C4-2B (cell line): ENCODE results near the gene SLIT3.

Experiments
- H3K27ac ChIP-seq: fragments of 450-650 bp; 2 replicates; pipeline ENCODE4 v1.5.1; 2017
- CTCF ChIP-seq: fragments of 450-650 bp; conservative IDR thresholded peaks from 2 replicates; pipeline ENCODE4 v1.5.1; 2017; ENCODE audit warnings: mild to moderate bottlenecking
- ZFX ChIP-seq: fragments of 450-650 bp; IDR thresholded peaks from 2 replicates; pipeline ENCODE4 v1.6.1; 2017

Gene SLIT3

GRCh38 chr5:169242849-169243186 is 58.1 kb downstream of the SLIT3 start:
- no peak overlapping the region for H3K27ac ChIP-seq
- TF ChIP-seq ZFX (no peak), CTCF (no peak)

- TF ChIP-seq ZFX (no peak), CTCF (no peak)
- H3K27ac ChIP-seq, result no peak overlapping the region
Observed at GRCh38 chr5:169242175-169242848, 58.6 kb downstream of the SLIT3 start.

GRCh38 chr5:169229342-169229892 is 71.5 kb downstream of the SLIT3 start:
- no peak overlapping the region for H3K27ac ChIP-seq
- no peak for TF ChIP-seq CTCF
- TF ChIP-seq ZFX, result no peak

GRCh38 chr5:169226895-169227294 is 74.0 kb downstream of the SLIT3 start:
- no peak; the same call in 1 of the 2 replicates for TF ChIP-seq CTCF
- TF ChIP-seq ZFX, result no peak
- H3K27ac ChIP-seq, result no peak overlapping the region

GRCh38 chr5:169225830-169226356 is 75.0 kb downstream of the SLIT3 start:
- no peak for TF ChIP-seq ZFX
- TF ChIP-seq CTCF, result no peak
- H3K27ac ChIP-seq, result no peak overlapping the region

- H3K27ac ChIP-seq, result peak overlapping the region; percentile 10; the same call in 1 of the 2 replicates
- no peak for TF ChIP-seq ZFX
- TF ChIP-seq CTCF, result no peak
Observed at GRCh38 chr5:169223595-169223953, 77.4 kb downstream of the SLIT3 start.

GRCh38 chr5:169222934-169223594 is 77.9 kb downstream of the SLIT3 start:
- H3K27ac ChIP-seq, result peak overlapping the region; percentile 10; the same call in 1 of the 2 replicates
- TF ChIP-seq ZFX (no peak), CTCF (no peak)
